ENCODE measurements around the gene XRN1. TPM values are rescaled to one million over a fixed set of nuclear protein-coding genes. Genes with fewer than 3 reads are reported as not detected.

XRN1 gene
- total and polyA plus RNA-seq, 2 of the 8 experiments (the other 6 are each of a cell fraction or from before 2014, with no cell fraction given) = 1.9 to 17.2 TPM

DNA sequence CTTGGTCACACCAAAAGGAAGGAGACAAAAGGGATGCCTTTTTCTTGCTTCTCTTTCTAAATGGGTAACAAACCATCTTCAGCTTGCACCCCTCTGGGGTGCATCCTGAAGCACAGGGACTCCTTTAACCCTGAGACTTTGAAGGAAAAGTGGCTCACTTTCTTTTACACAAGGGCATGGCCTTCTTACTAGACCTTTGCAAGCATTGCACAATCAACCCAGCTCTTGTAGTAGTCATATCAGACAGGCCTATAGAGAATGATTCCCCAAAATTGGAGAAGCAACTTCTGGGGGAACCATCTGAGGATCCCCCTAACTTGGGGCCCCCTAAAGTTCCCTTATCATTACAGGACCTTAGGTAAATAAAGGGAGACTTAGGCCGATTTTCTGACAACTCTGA is 166.4 kb downstream of the XRN1 start:
- Histone ChIP-seq H4K20me1 (replicated peaks in 1 of 2; ENCODE audit: control insufficient read depth in 1 of 2, insufficient read depth in 2 of 2, low read length in 2 of 2) (no peaks in the 10 kb centered on the region), H3K9ac (replicated peaks in 1 of 4; ENCODE audit: extremely low read depth in 1 of 4, low read depth in 3 of 4, low read length in 3 of 4) (no peak overlapping the region), H2AK5ac (ENCODE audit: low read depth, low read length) (no peak overlapping the region), H2BK12ac (ENCODE audit: low read depth, low read length) (no peak overlapping the region), H3K4me2 (ENCODE audit: insufficient read depth in 1 of 2, low read depth in 2 of 2, low read length in 2 of 2) (no peak overlapping the region), H4K91ac (replicated peaks; ENCODE audit: insufficient read length, low read length) (no peak overlapping the region), H3K4me1 (replicated peaks in 1 of 4; ENCODE audit: control insufficient read depth in 3 of 4, insufficient read depth in 4 of 4, low read length in 3 of 4) (no peaks in the 10 kb centered on the region), H2AFZ (ENCODE audit: low read length) (no peak overlapping the region), H3K23me2 (ENCODE audit: low read depth, low read length) (no peaks in the 10 kb centered on the region), H3K79me2 (ENCODE audit: control insufficient read depth in 1 of 2, insufficient read depth in 2 of 2, low read length in 2 of 2) (no peaks in the 10 kb centered on the region), H3K56ac (replicated peaks; ENCODE audit: insufficient read length, low read depth, low read length) (no peak overlapping the region), H3K14ac (ENCODE audit: insufficient read length) (no peak overlapping the region), H2BK120ac (replicated peaks; ENCODE audit: low read depth, low read length) (no peak overlapping the region), H4K5ac (ENCODE audit: insufficient read length, low read depth, low read length) (no peak overlapping the region), H4K8ac (ENCODE audit: extremely low read depth, insufficient read depth, low read length) (no peak overlapping the region), H3K23ac (ENCODE audit: insufficient read length) (no peak overlapping the region), H3K27me3 (replicated peaks in 1 of 4; ENCODE audit: control insufficient read depth in 3 of 4, extremely low read depth in 1 of 4, insufficient read depth in 3 of 4, low read length in 3 of 4) (peaks cover 0 to 5% (median 5%) of the 10 kb centered on the region in 4 experiments; a peak in 5 of 7 replicates), H3K9me3 (ENCODE audit: insufficient read depth in 2 of 2, low read depth in 1 of 2, low read length in 1 of 2) (peaks cover 9 to 14% of the 10 kb centered on the region in 2 experiments; a peak in 3 of 4 replicates), H2BK15ac (ENCODE audit: low read length) (no peak overlapping the region), H3K36me3 (ENCODE audit: control insufficient read depth in 2 of 4, insufficient read depth in 4 of 4, low read length in 3 of 4) (no peaks in the 10 kb centered on the region), H2BK5ac (ENCODE audit: low read depth, low read length) (no peak overlapping the region), H3K79me1 (ENCODE audit: low read depth, low read length) (no peaks in the 10 kb centered on the region), H3K18ac (ENCODE audit: extremely low read depth, low read length) (no peak overlapping the region), H3K4ac (replicated peaks; ENCODE audit: insufficient read length, low read depth, low read length) (no peak overlapping the region), H3K27ac (ENCODE audit: low read depth, low read length) (no peak overlapping the region), H3K4me3 (ENCODE audit: extremely low read depth in 1 of 4, insufficient read depth in 2 of 4, low read depth in 3 of 4, low read length in 4 of 4) (no peak overlapping the region), H2BK20ac (ENCODE audit: low read length) (no peak overlapping the region)
- POLR2A ChIA-PET (ENCODE audit: partially characterized antibody) = no interaction called here
- DNase-seq (ENCODE audit: low read depth in 1 of 2, low spot score in 2 of 2) = no peak
- 90% methylated on average over 1 of the region's 1 CpG; no CpG with 5 or more reads in 1 of the 2 experiments for WGBS, 2 experiments (ENCODE audit: extremely low coverage in 1 of 2, insufficient coverage in 1 of 2, insufficient read length in 1 of 2, insufficient replicate concordance in 2 of 2, low coverage in 1 of 2, low lambda C conversion rate in 2 of 2, missing lambda C conversion rate in 1 of 2)
- FAIRE-seq = no peak
- CTCF ChIA-PET (ENCODE audit: partially characterized antibody) = interaction anchor here (0.6 to 2.2 kb wide), 5 partner anchors 10 to 726 kb away, joined by 3 to 11 read pairs (median 3); no protein-coding TSS in a partner anchor
- TF ChIP-seq, protein P1, sequence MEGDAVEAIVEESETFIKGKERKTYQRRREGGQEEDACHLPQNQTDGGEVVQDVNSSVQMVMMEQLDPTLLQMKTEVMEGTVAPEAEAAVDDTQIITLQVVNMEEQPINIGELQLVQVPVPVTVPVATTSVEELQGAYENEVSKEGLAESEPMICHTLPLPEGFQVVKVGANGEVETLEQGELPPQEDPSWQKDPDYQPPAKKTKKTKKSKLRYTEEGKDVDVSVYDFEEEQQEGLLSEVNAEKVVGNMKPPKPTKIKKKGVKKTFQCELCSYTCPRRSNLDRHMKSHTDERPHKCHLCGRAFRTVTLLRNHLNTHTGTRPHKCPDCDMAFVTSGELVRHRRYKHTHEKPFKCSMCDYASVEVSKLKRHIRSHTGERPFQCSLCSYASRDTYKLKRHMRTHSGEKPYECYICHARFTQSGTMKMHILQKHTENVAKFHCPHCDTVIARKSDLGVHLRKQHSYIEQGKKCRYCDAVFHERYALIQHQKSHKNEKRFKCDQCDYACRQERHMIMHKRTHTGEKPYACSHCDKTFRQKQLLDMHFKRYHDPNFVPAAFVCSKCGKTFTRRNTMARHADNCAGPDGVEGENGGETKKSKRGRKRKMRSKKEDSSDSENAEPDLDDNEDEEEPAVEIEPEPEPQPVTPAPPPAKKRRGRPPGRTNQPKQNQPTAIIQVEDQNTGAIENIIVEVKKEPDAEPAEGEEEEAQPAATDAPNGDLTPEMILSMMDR (IDR thresholded peaks at IDR 0.05; ENCODE audit: control extremely low read depth in 1 of 3, insufficient read depth in 1 of 3, low read depth in 1 of 3, low read length in 3 of 3) = no peak
- no peak for TF ChIP-seq PHF8 (conservative IDR thresholded peaks at IDR 0.05; ENCODE audit: low read depth, low read length)
- TF ChIP-seq SIN3A (conservative IDR thresholded peaks at IDR 0.05 in 1 of 2, IDR thresholded peaks at IDR 0.05 in 1 of 2; ENCODE audit: low read depth in 1 of 2, low read length in 2 of 2) = no peak
- no peak for TF ChIP-seq KDM5A (IDR thresholded peaks at IDR 0.05; ENCODE audit: low read length)
- no peak for TF ChIP-seq CEBPB (IDR thresholded peaks at IDR 0.05; ENCODE audit: low read depth, low read length)
- TF ChIP-seq TBP (IDR thresholded peaks at IDR 0.05; ENCODE audit: low read depth, low read length) = no peak
- TF ChIP-seq CBX8 (IDR thresholded peaks at IDR 0.05; ENCODE audit: borderline replicate concordance, low read depth, low read length) = no peak
- TF ChIP-seq BCL11A (IDR thresholded peaks at IDR 0.05; ENCODE audit: low read depth in 2 of 2, low read length in 2 of 2) = no peak
- no peak for TF ChIP-seq HDAC6 (IDR thresholded peaks at IDR 0.05; ENCODE audit: low read depth, low read length)
- TF ChIP-seq, protein P2, sequence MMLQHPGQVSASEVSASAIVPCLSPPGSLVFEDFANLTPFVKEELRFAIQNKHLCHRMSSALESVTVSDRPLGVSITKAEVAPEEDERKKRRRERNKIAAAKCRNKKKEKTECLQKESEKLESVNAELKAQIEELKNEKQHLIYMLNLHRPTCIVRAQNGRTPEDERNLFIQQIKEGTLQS (IDR thresholded peaks at IDR 0.05; ENCODE audit: insufficient read depth, low read depth, low read length) = no peak
- TF ChIP-seq ASH2L (IDR thresholded peaks at IDR 0.05; ENCODE audit: low read length) = no peak
